GM04504 (cell line): ENCODE results near the gene ATAD2B.
"Not testable (repeated sequence)": the region's sequence is repeated elsewhere in the genome, so short reads cannot be mapped to it uniquely, and the experiment has no call there.

Experiments
- DNase-seq: peaks from one replicate; pipeline ENCODE4 v3.0.0-alpha.2; 2012; ENCODE audit warnings: low read depth

ATAD2B gene

GRCh38 chr2:23926750-23927571, at the start of gene ATAD2B:
Gene ATAD2B, minus strand, starts transcription at chr2:23927123. Its CDS starts 353 bp downstream, at chr2:23926770.
- peak; percentile 89 for DNase-seq

GRCh38 chr2:23967846-23968245, 40.9 kb upstream of the ATAD2B start:
- no peak for DNase-seq

DNA sequence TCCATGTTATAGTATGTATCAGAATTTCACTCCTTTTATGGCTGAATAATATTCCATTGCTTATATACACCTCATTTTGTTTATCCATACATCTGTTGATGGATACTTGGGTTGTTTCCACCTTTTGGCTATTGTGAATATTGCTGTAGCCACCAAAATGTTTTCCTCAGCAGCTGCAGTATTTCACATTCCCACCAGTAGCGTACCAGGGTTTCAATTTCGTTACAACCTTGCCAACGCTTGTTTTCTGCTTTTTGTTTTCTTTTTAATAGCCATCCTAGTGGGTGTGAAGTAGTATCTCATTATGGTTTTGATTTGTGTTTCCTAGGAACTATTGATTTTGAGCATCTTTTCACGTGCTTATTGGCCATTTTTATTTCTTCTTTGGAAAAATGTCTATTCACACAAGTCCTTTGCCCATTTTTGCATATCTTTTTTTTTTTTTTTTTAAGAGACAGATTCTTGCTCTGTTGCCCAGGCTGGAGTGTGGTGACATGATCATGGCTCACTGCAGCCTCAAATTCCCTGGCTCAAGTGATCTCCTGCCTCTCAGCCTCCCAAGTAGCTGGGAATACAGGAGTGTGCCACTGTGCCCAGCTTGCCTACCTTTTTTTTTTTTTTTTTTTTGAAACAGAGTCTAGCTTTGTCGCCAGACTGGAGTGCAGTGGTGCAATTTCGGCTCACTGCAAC, 27.5 kb upstream of the ATAD2B start:
- no peak for DNase-seq

DNA sequence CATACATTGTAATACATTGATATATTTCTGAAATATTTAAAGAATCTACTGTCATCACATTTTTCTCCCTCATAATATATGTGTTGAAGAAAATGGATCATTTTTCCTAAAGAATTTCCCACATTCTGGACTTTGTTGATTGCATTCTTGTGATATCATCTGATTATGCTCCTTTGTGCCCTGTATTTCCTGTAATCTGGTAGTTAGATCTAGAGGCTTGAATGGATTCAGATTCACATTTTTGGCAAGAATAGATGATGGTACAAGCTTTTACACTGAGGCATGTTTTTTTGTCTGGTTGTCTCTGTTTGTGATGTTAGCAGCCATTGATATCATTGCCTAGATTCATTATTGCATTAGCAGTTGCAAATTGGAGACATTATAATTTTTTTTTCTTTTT, 26.7 kb upstream of the ATAD2B start:
- DNase-seq = no peak

DNA sequence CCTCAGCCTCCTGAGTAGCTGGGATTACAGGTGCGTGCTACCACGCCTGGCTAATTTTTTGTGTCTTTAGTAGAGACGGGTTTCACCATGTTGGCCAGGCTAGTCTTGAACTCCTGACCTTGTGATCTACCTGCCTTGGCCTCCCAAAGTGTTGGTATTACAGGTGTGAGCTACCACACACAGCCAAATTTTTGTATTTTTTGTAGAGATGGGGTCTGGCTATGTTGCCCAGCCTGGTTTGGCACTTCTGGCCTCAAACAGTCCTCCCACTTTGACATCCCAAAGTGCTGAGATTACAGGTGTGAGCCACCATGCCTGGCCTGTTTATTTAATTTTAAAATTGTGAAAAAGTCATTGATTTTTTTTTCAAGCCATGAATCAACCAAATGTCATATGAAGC, 25.6 kb upstream of the ATAD2B start:
- DNase-seq = not testable (repeated sequence)

- DNase-seq = no peak
Measured at GRCh38 chr2:23947350-23947749, 20.4 kb upstream of the ATAD2B start.

DNA sequence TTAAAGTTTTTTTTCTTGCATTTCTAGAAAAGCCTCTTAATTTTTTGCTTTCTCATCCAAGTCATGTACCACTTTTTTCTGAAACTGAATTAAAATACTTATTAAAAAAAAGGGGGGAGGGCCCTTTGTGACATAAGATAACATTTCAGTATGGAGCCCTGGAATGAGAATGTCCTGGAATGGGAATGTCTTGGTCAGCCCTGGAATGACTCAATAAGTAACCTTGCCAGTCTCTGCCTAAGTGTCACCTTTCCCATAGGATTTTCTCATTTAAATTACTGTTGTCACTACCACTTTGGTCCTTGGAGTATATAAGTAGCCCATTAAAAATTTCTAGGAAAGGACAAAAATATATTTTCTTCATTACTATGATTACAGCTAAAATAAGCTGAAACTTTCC, 18.1 kb upstream of the ATAD2B start:
- no peak for DNase-seq

DNA sequence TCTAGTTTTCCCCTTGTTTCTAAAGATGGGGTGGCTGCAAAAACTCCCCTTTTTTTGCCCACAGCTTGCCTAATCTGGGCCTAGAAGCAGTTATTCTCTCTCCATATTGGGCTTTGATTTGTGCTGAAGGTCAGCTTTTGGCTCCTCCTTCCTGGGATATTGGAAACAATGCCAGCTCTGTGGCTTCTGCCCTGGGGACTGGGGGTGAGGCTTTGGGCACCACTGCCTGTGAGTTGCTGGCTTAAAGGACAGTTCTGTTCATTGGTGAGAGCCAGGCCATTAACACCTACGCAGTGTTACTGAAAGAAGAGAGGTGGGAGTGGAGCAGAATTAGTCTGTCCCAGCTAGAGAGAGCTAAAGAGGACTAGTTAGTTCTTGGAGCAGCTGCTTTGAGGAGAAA, 17.6 kb upstream of the ATAD2B start:
- no peak for DNase-seq

DNA sequence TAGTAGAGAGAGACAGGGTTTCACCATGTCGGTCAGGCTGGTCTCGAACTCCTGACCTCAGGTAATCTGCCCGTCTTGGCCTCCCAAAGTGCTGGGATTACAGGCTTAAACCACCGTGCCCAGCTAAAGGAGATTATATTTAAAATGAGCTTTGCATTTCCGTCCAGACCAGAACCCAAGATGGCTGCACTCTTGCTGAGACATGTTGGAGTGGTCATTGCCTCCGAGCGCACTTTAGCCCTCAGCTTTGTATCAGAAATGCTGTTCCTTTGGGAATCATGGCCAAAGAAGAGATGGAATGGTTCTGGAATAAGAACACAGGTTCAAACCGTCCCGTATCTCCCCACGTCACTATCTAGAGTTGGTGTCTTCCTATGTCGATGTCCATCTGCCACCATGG, 16.7 kb upstream of the ATAD2B start:
- no peak for DNase-seq

- no peak for DNase-seq
Measured at GRCh38 chr2:23941644-23942043, 14.7 kb upstream of the ATAD2B start.

- DNase-seq = no peak
Measured at GRCh38 chr2:23940718-23941620, 14.0 kb upstream of the ATAD2B start.

GRCh38 chr2:23939987-23940717, 13.2 kb upstream of the ATAD2B start, which contains the start of gene UBXN2A:
Gene UBXN2A, plus strand, starts transcription at chr2:23940463. Its CDS starts 17,852 bp downstream, at chr2:23958315.
- DNase-seq = no peak

- DNase-seq = no peak
Measured at GRCh38 chr2:23934259-23934658, 7.3 kb upstream of the ATAD2B start.

DNA sequence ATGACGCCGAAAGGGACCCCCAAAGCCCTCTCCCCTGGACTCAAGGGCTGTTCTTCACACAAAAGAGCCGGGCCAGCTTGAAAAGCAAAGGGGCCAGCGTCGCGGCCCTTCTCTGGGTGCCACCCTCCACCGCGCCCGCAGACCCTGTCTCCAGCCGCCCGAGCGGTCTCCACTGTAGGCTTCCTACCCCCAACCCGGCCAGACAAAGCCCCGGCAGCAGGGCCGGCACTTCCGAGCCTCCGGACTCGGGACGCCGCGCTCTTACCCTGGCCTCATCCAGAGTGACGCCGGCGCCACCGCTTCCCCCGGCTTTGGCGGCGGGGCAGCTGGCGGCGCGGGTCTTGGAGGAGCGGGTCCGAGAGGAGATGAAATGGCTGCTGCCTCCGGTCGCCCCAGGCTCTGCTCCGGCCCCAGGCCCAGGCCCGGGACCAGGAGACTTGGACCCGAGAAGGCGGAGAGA, 603 bp downstream of the ATAD2B start:
- DNase-seq = no peak

DNA sequence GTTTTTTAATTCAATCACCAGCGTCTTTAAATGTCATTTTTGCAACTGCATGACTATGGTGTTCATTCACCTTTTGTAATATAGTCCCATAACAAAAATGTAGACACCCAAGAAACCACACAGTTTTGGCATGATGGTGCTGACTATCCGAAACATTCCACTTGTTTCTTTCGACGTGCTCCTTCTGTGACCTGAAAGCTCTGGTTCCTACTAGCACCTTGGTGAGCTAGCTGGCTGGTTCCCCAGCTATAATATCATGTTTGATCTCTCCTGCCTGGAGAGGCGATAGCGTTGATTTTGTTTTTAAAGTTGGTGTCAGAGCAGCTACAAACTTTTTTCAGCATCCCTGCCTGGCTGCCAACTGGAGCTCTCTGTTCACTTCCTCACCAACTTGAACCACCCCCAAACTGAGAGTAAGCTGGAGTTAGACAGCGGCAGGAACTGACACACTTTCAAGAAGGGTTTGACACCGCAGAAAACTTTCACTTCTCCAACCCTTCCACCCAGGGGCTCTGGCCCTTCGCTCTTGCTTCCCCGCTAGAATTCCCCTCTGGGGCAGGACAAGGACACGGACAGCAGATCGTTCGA, 1.1 kb downstream of the ATAD2B start:
- DNase-seq = no peak

GRCh38 chr2:23924589-23925359, 2.1 kb downstream of the ATAD2B start:
- no peak for DNase-seq

GRCh38 chr2:23918837-23919489, 8.0 kb downstream of the ATAD2B start:
- no peak for DNase-seq

GRCh38 chr2:23916727-23917405, 10.1 kb downstream of the ATAD2B start:
- no peak for DNase-seq

- no peak for DNase-seq
Measured at GRCh38 chr2:23915327-23915726, 11.6 kb downstream of the ATAD2B start.
